Right lung (tissue), 5 donors: ENCODE measurements around the gene FIBP. TPM values are rescaled to one million over a fixed set of nuclear protein-coding genes. Genes with fewer than 3 reads are reported as not detected.
A peak's percentile ranks its signal among the peaks of the same experiment; 100 is the strongest.

Source experiments
- DNase-seq, 2 donors: peaks; one replicate each; pipeline ENCODE4 v3.0.0-alpha.2; 2013
- polyA plus RNA-seq, 5 donors: library from polyadenylated mRNA; unstranded; fragments of 120-200 nt; gene quantifications; one replicate each; pipeline versions ENCODE4 v1.2.1 to v1.2.3, GENCODE V29; 2013; ENCODE audit warnings: inconsistent platforms in 1 of 5, low replicate concordance in 1 of 5; ENCODE audit not compliant: insufficient read length in 5 of 5, insufficient read depth in 1 of 5

FIBP gene
- polyA plus RNA-seq, 5 donors = 72.3 to 87.4 (median 76.5) TPM

GRCh38 chr11:65861165-65861505 is 27.1 kb downstream of the FIBP start:
- DNase-seq = no peak

GRCh38 chr11:65860278-65861164 is 27.8 kb downstream of the FIBP start, which contains the start of gene MUS81:
TSS of gene MUS81 (plus strand) at chr11:65860433. CDS start at chr11:65860754, 321 bp downstream.
- peak; percentile 92 to 95 for DNase-seq

- no peak for DNase-seq
Measured at GRCh38 chr11:65859812-65860277, 28.4 kb downstream of the FIBP start.

GRCh38 chr11:65859095-65859811 is 29.0 kb downstream of the FIBP start:
- DNase-seq = peak; percentile 95 to 97

- DNase-seq = no peak
Measured at GRCh38 chr11:65858681-65859087, 29.6 kb downstream of the FIBP start.

- peak; percentile 97 to 98 for DNase-seq
Measured at GRCh38 chr11:65857853-65858680, 30.2 kb downstream of the FIBP start, which contains the start of gene CFL1. TSS of gene CFL1 (minus strand) at chr11:65858180. CDS start at chr11:65858099, 81 bp downstream.

GRCh38 chr11:65857500-65857852 is 30.8 kb downstream of the FIBP start:
- no peak for DNase-seq

- DNase-seq = peak; percentile 62 to 76
Measured at GRCh38 chr11:65856689-65857499, 31.4 kb downstream of the FIBP start.

- no peak for DNase-seq
Measured at GRCh38 chr11:65855927-65856363, 32.3 kb downstream of the FIBP start.

- no peak for DNase-seq
Measured at GRCh38 chr11:65854852-65855837, 33.1 kb downstream of the FIBP start.

- DNase-seq = no peak
Measured at GRCh38 chr11:65854161-65854592, 34.1 kb downstream of the FIBP start.

- no peak for DNase-seq
Measured at GRCh38 chr11:65853246-65853979, 34.9 kb downstream of the FIBP start.

- DNase-seq = no peak
Measured at GRCh38 chr11:65852508-65853245, 35.6 kb downstream of the FIBP start.

GRCh38 chr11:65851811-65852507 is 36.3 kb downstream of the FIBP start:
- no peak for DNase-seq

- no peak for DNase-seq
Measured at GRCh38 chr11:65851083-65851579, 37.1 kb downstream of the FIBP start.

GRCh38 chr11:65850217-65851082 is 37.8 kb downstream of the FIBP start:
- no peak for DNase-seq
